H9 (cell line): ENCODE data around the gene USP36. TPM values are rescaled to one million over a fixed set of nuclear protein-coding genes. Genes with fewer than 3 reads are reported as not detected.

Experiments used
- DNase-seq: peaks from one replicate; pipeline ENCODE4 v3.0.0-alpha.2; 2017
- H2AFZ ChIP-seq: one replicate; pipeline ENCODE4 v1.6.1; 2013; ENCODE audit warnings: mild to moderate bottlenecking, low read length, control low read depth, moderate library complexity
- H2AK5ac ChIP-seq: 2 replicates; pipeline ENCODE4 v1.6.1; 2013; ENCODE audit warnings: low read length, control low read depth, mixed read lengths; ENCODE audit not compliant: insufficient read length
- H2BK120ac ChIP-seq: one replicate; pipeline ENCODE4 v1.6.1; 2013; ENCODE audit warnings: low read depth, mild to moderate bottlenecking, low read length, control low read depth, inconsistent platforms; ENCODE audit not compliant: poor library complexity, severe bottlenecking
- H2BK12ac ChIP-seq: 2 replicates; pipeline ENCODE4 v1.6.1; 2013; ENCODE audit warnings: low read length, control low read depth, mixed read lengths, low read depth; ENCODE audit not compliant: insufficient read length
- H2BK15ac ChIP-seq: 2 replicates; pipeline ENCODE4 v1.6.1; 2013; ENCODE audit warnings: low read depth, low read length, control low read depth
- H2BK20ac ChIP-seq: one replicate; pipeline ENCODE4 v1.6.1; 2013; ENCODE audit warnings: low read depth, mild to moderate bottlenecking, low read length, control low read depth, inconsistent platforms; ENCODE audit not compliant: poor library complexity, severe bottlenecking
- H2BK5ac ChIP-seq: 2 replicates; pipeline ENCODE4 v1.6.1; 2013; ENCODE audit warnings: low read length, control low read depth, mixed read lengths; ENCODE audit not compliant: insufficient read length
- H3K14ac ChIP-seq: 2 replicates; pipeline ENCODE4 v1.6.1; 2013; ENCODE audit warnings: low read length, control low read depth; ENCODE audit not compliant: insufficient read depth
- H3K18ac ChIP-seq: 2 replicates; pipeline ENCODE4 v1.6.1; 2013; ENCODE audit warnings: low read depth, mild to moderate bottlenecking, mixed read lengths, low read length, control low read depth; ENCODE audit not compliant: insufficient read length
- H3K23ac ChIP-seq: 2 replicates; pipeline ENCODE4 v1.6.1; 2013; ENCODE audit warnings: low read length, control low read depth, mixed read lengths, low read depth; ENCODE audit not compliant: insufficient read length
- H3K23me2 ChIP-seq: 2 replicates; pipeline ENCODE4 v1.6.1; 2013; ENCODE audit warnings: low read depth, mild to moderate bottlenecking, mixed read lengths, low read length, control low read depth; ENCODE audit not compliant: insufficient read length, poor library complexity, severe bottlenecking
- H3K27ac ChIP-seq: 2 replicates; pipeline ENCODE4 v1.5.1; 2013; ENCODE audit warnings: low read length, control low read depth, mixed read lengths, low read depth; ENCODE audit not compliant: insufficient read length
- H3K27me3 ChIP-seq: 2 replicates; pipeline ENCODE4 v1.6.1; 2013; ENCODE audit warnings: low read length, control low read depth, inconsistent platforms; ENCODE audit not compliant: insufficient read depth
- H3K4ac ChIP-seq: 2 replicates; pipeline ENCODE4 v1.6.1; 2013; ENCODE audit warnings: low read depth, mild to moderate bottlenecking, control low read depth, inconsistent platforms, low read length, moderate library complexity
- H3K4me1 ChIP-seq: 2 replicates; pipeline ENCODE4 v1.6.1; 2013; ENCODE audit warnings: low read length, control low read depth, inconsistent platforms; ENCODE audit not compliant: insufficient read depth
- H3K4me2 ChIP-seq: 2 replicates; pipeline ENCODE4 v1.6.1; 2013; ENCODE audit warnings: low read length, control low read depth, mixed read lengths; ENCODE audit not compliant: insufficient read length, insufficient read depth
- H3K56ac ChIP-seq: 2 replicates; pipeline ENCODE4 v1.6.1; 2013; ENCODE audit warnings: low read depth, mild to moderate bottlenecking, mixed read lengths, low read length, control low read depth; ENCODE audit not compliant: insufficient read length
- H3K79me1 ChIP-seq: 2 replicates; pipeline ENCODE4 v1.6.1; 2013; ENCODE audit warnings: low read depth, mild to moderate bottlenecking, moderate library complexity, low read length, control low read depth, inconsistent platforms; ENCODE audit not compliant: insufficient read depth, poor library complexity, severe bottlenecking
- H3K79me2 ChIP-seq: 2 replicates; pipeline ENCODE4 v1.6.1; 2013; ENCODE audit warnings: low read length, control low read depth, inconsistent platforms; ENCODE audit not compliant: insufficient read depth
- H3K9ac ChIP-seq: 2 replicates; pipeline ENCODE4 v1.6.1; 2013; ENCODE audit warnings: low read length, control low read depth, mixed read lengths; ENCODE audit not compliant: insufficient read length; ENCODE audit errors: extremely low read depth
- H3K9me3 ChIP-seq: one replicate; pipeline ENCODE4 v1.6.1; 2013; ENCODE audit warnings: low read depth, low read length, inconsistent platforms; ENCODE audit not compliant: control insufficient read depth
- H3T11ph ChIP-seq: one replicate; pipeline ENCODE4 v1.6.1; 2013; ENCODE audit warnings: mild to moderate bottlenecking, low read length, control low read depth, inconsistent platforms
- H4K20me1 ChIP-seq: one replicate; pipeline ENCODE4 v1.6.1; 2013; ENCODE audit not compliant: control insufficient read depth, insufficient read length, insufficient read depth
- H4K5ac ChIP-seq: 2 replicates; pipeline ENCODE4 v1.6.1; 2013; ENCODE audit warnings: low read depth, mild to moderate bottlenecking, mixed read lengths, low read length, control low read depth; ENCODE audit not compliant: insufficient read length
- H4K8ac ChIP-seq: replicated peaks from 2 replicates; pipeline ENCODE4 v1.6.1; 2013; ENCODE audit warnings: low read length, control low read depth, mixed read lengths, low read depth; ENCODE audit not compliant: insufficient read length
- H4K91ac ChIP-seq: 2 replicates; pipeline ENCODE4 v1.6.1; 2013; ENCODE audit warnings: low read depth, mild to moderate bottlenecking, moderate library complexity, mixed read lengths, low read length, control low read depth; ENCODE audit not compliant: insufficient read length
- H3K27ac Mint-ChIP-seq, 3 experiments: 2 replicates in 2 of 3; 3 replicates in 1 of 3; pipeline ENCODE4 v1.8.0; 2020 to 2021; ENCODE audit warnings: mixed read lengths in 3 of 3, mild to moderate bottlenecking in 1 of 3, moderate library complexity in 1 of 3
- H3K27me3 Mint-ChIP-seq: 2 replicates; pipeline ENCODE4 v1.8.0; 2021; ENCODE audit warnings: low read depth, mild to moderate bottlenecking, moderate library complexity, mixed read lengths
- H3K36me3 Mint-ChIP-seq, 3 experiments: 2 replicates in 2 of 3; 3 replicates in 1 of 3; pipeline ENCODE4 v1.8.0; 2020 to 2021; ENCODE audit warnings: low read depth in 3 of 3, mixed read lengths in 3 of 3; ENCODE audit not compliant: insufficient read depth in 1 of 3
- H3K4me1 Mint-ChIP-seq, 2 experiments: 2 replicates each; pipeline ENCODE4 v1.8.0; 2020; ENCODE audit warnings: mixed read lengths in 2 of 2
- H3K4me3 Mint-ChIP-seq, 2 experiments: 2 replicates in 1 of 2; 3 replicates in 1 of 2; pipeline ENCODE4 v1.8.0; 2020 to 2021; ENCODE audit warnings: mild to moderate bottlenecking in 2 of 2, mixed read lengths in 2 of 2, moderate library complexity in 1 of 2
- H3K9me3 Mint-ChIP-seq, 2 experiments: 2 replicates in 1 of 2; 3 replicates in 1 of 2; pipeline ENCODE4 v1.8.0; 2020; ENCODE audit warnings: mild to moderate bottlenecking in 2 of 2, mixed read lengths in 2 of 2, moderate library complexity in 1 of 2
- CTCF ChIP-seq: fragments of 200-600 bp; sonication (generic); conservative IDR thresholded peaks from 3 replicates; pipeline ENCODE4 v1.8.0; 2021; ENCODE audit warnings: antibody characterized with exemption, mild to moderate bottlenecking
- WGBS: extraction: QIAGEN DNeasy Blood & Tissue Kit; methylation state at CpG from one replicate; pipeline ENCODE4 v1.1.7; 2013; ENCODE audit warnings: missing lambda C conversion rate, low lambda C conversion rate, mixed read lengths; ENCODE audit not compliant: insufficient read length; ENCODE audit errors: extremely low coverage; 5-methylcytosine and 5-hydroxymethylcytosine counted together
- total RNA-seq: library from RNA; stranded (reverse); gene quantifications from 2 replicates; pipeline ENCODE4 v1.2.1, GENCODE V29; 2021

Gene USP36
- total RNA-seq, 1 experiment from 2014 or later, result 106 TPM

DNA sequence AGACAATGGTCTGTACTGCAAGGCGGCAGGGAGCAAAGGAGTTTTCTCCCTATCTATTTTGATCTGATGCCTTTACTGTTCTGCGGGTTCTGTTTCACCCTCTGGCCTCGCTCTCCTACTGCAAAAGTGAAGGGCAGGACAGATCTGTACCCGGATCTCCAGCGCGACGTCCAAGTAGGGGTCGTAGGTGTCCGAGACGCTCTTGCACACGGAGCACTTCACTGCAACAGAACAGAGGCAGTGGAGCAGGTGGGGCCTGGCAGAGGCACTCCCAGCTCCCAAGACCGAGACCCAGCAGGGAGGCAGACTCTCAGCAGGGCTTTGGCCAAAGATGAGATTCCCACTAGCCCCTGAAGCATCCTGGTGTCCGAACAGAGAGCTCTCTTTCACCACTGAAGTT lies 19.8 kb downstream of the USP36 start:
- H3K79me2 ChIP-seq, result peaks cover 3% of the 10 kb centered on the region; the same call in 1 of the 2 replicates
- no peak overlapping the region for H3K27ac Mint-ChIP-seq
- no peak overlapping the region for H4K8ac ChIP-seq
- no peaks in the 10 kb centered on the region for H3K9me3 ChIP-seq
- no peak overlapping the region for H3T11ph ChIP-seq
- H3K18ac ChIP-seq, result no peak overlapping the region
- no peak for TF ChIP-seq CTCF
- no peaks in the 10 kb centered on the region for H3K4me1 ChIP-seq
- H3K27me3 ChIP-seq, result no peaks in the 10 kb centered on the region
- H3K4ac ChIP-seq, result no peak overlapping the region
- no peak overlapping the region for H3K27ac ChIP-seq
- no peak overlapping the region for H2BK20ac ChIP-seq
- WGBS, result no CpG with 5 or more reads among the region's 13 CpGs
- no peak overlapping the region for H4K5ac ChIP-seq
- peaks cover 59 to 98% (median 91%) of the 10 kb centered on the region in 3 experiments for H3K36me3 Mint-ChIP-seq
- H2BK5ac ChIP-seq, result no peak overlapping the region
- H3K56ac ChIP-seq, result no peak overlapping the region
- H3K79me1 ChIP-seq, result peaks cover 6% of the 10 kb centered on the region
- H3K4me2 ChIP-seq, result no peak overlapping the region
- H2BK15ac ChIP-seq, result no peak overlapping the region
- H4K20me1 ChIP-seq, result no peaks in the 10 kb centered on the region
- H3K14ac ChIP-seq, result no peak overlapping the region
- H4K91ac ChIP-seq, result no peak overlapping the region
- no peak overlapping the region for H3K4me3 Mint-ChIP-seq
- no peak overlapping the region for H2BK120ac ChIP-seq
- no peaks in the 10 kb centered on the region for H3K23me2 ChIP-seq
- H2AK5ac ChIP-seq, result no peak overlapping the region
- no peak for DNase-seq
- H3K23ac ChIP-seq, result no peak overlapping the region
- no peaks in the 10 kb centered on the region for H3K4me1 Mint-ChIP-seq
- H3K27me3 Mint-ChIP-seq, result no peaks in the 10 kb centered on the region
- H3K9me3 Mint-ChIP-seq, result no peaks in the 10 kb centered on the region
- H2AFZ ChIP-seq, result no peak overlapping the region
- H2BK12ac ChIP-seq, result no peak overlapping the region
- H3K9ac ChIP-seq, result no peak overlapping the region
